Kidney (tissue), 14 donors: Measurements from ENCODE around the gene SRD5A3. TPM values are rescaled to one million over a fixed set of nuclear protein-coding genes. Genes with fewer than 3 reads are reported as not detected.

Experiments
- DNase-seq, 5 donors: peaks; one replicate each; pipeline ENCODE4 v3.0.0-alpha.2; 2013 to 2020
- FAIRE-seq: peaks from 2 replicates; lab custom pipeline; 2012; peaks lifted over from hg19 to GRCh38; lab: Jason Lieb, UNC
- H3K27ac ChIP-seq, 2 donors: one replicate each; pipeline ENCODE4 v1.7.0; 2013; ENCODE audit warnings: low read depth in 2 of 2, low read length in 2 of 2, inconsistent platforms in 1 of 2
- H3K27me3 ChIP-seq: one replicate; pipeline ENCODE4 v1.7.1; 2013; ENCODE audit warnings: low read length, inconsistent platforms; ENCODE audit not compliant: control insufficient read depth, insufficient read depth
- H3K36me3 ChIP-seq, 3 donors: one replicate each; pipeline versions ENCODE4 v1.7.0 to v1.7.1; 2013; ENCODE audit warnings: low read length in 3 of 3, control low read depth in 1 of 3, inconsistent platforms in 1 of 3; ENCODE audit not compliant: insufficient read depth in 3 of 3, control insufficient read depth in 2 of 3
- H3K4me1 ChIP-seq, 3 donors: one replicate each; pipeline versions ENCODE4 v1.7.0 to v1.7.1; 2013; ENCODE audit warnings: low read length in 3 of 3, inconsistent platforms in 1 of 3, low read depth in 1 of 3; ENCODE audit not compliant: control insufficient read depth in 2 of 3, insufficient read depth in 2 of 3
- H3K4me3 ChIP-seq, 3 donors: one replicate each; pipeline versions ENCODE4 v1.7.0 to v1.8.1; 2013; ENCODE audit warnings: low read length in 3 of 3, control low read depth in 1 of 3, inconsistent platforms in 1 of 3
- H3K9ac ChIP-seq, 3 donors: one replicate each; pipeline versions ENCODE4 v1.7.0 to v1.7.1; 2013; ENCODE audit warnings: low read length in 3 of 3, control low read depth in 1 of 3, inconsistent platforms in 1 of 3
- H3K9me3 ChIP-seq, 3 donors: one replicate each; pipeline versions ENCODE4 v1.7.0 to v1.7.1; 2013; ENCODE audit warnings: low read length in 3 of 3, control low read depth in 1 of 3, inconsistent platforms in 1 of 3; ENCODE audit not compliant: control insufficient read depth in 2 of 3, insufficient read depth in 1 of 3
- CTCF ChIP-seq: IDR thresholded peaks from 3 replicates; pipeline ENCODE4 v1.5.1; 2012; ENCODE audit warnings: mild to moderate bottlenecking, moderate library complexity, borderline replicate concordance; ENCODE audit not compliant: insufficient read depth; ENCODE audit errors: extremely low read depth
- intact Hi-C: fragments of 100-400 bp; cut with DNase I; formaldehyde crosslinking; loops from one replicate; pipeline ENCODE4 v1.11.1; 2022
- polyA plus RNA-seq: library from polyadenylated mRNA; stranded (reverse); fragments of 350-450 nt; fragmentation: Illumina TruSeq; extraction: RNeasy Lipid Tissue Mini Kit (QIAGEN cat#74804); gene quantifications from one replicate; pipeline ENCODE4 v1.2.3, GENCODE V29; 2014; ENCODE audit warnings: low read depth, low replicate concordance; ENCODE audit not compliant: insufficient read depth
- total RNA-seq: library from RNA; stranded (reverse); fragmentation: NEBNext Ultra II Directional; extraction: Animal tissue kit (Norgen Biotek cat#: 25700); gene quantifications from one replicate; pipeline ENCODE4 v1.2.1, GENCODE V29; 2021
- donor health status: control.
- donor health status: control.
- donor health status: control.
- donor health status: control.
- donor health status: control.
- donor health status: DM: yes; HTN: yes; CAD: no.
- donor health status: Normal renal cell carcinoma (clear cell type).

SRD5A3 gene
- total and polyA plus RNA-seq, 2 donors from 2014 or later: 10.6 to 21.5 TPM

GRCh38 chr4:55381502-55381901, 35.5 kb downstream of the SRD5A3 start:
- H3K27ac ChIP-seq: no peak overlapping the region
- no peaks in the 10 kb centered on the region for H3K27me3 ChIP-seq
- no peaks in the 10 kb centered on the region for H3K9me3 ChIP-seq
- FAIRE-seq (no peak), DNase-seq (no peak)
- no peak overlapping the region for H3K9ac ChIP-seq
- H3K36me3 ChIP-seq: no peaks in the 10 kb centered on the region
- H3K4me3 ChIP-seq: no peak overlapping the region
- intact Hi-C loops: no loop called here
- TF ChIP-seq CTCF: no peak
- H3K4me1 ChIP-seq: no peaks in the 10 kb centered on the region

- no peak overlapping the region for H3K4me3 ChIP-seq
These were observed 36.5 kb downstream of the SRD5A3 start for GRCh38 chr4:55382488-55383003.

DNA sequence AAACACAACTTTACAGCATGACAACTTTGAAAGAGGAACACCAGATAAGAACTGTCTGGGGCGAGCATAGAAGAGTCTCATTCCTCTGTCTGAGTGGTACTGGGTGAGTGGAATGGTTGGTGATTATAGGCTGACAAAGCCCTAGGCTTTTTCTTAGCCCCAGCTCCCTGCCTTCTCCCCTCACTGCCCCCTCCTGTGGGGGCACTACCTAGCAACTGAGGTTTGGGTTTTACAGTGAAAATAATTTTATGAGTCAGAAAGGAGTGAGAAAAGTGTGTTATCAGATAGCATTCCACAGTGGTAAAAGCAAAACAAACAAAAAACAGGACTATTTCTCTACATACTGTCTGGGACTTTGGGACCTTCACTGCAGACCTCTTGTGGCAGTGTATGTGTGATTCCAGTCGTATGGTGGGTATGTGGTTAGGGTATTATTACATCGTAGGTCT, 39.2 kb downstream of the SRD5A3 start:
- TF ChIP-seq CTCF: no peak
- Histone ChIP-seq H3K4me1 (no peaks in the 10 kb centered on the region), H3K27me3 (no peaks in the 10 kb centered on the region), H3K4me3 (no peak overlapping the region), H3K9me3 (no peaks in the 10 kb centered on the region), H3K27ac (no peak overlapping the region), H3K36me3 (no peaks in the 10 kb centered on the region), H3K9ac (no peak overlapping the region)
- FAIRE-seq: no peak
- no peak for DNase-seq
- intact Hi-C loops: no loop called here

More at GRCh38 chr4:55382488-55383003, 36.5 kb downstream of the SRD5A3 start:
- intact Hi-C loops: no loop called here
- no peak for TF ChIP-seq CTCF
- no peaks in the 10 kb centered on the region for H3K9me3 ChIP-seq
- H3K27ac ChIP-seq: no peak overlapping the region
- DNase-seq (no peak), FAIRE-seq (peak; percentile 71)
- no peaks in the 10 kb centered on the region for H3K4me1 ChIP-seq
- H3K9ac ChIP-seq: no peak overlapping the region
- H3K36me3 ChIP-seq: no peaks in the 10 kb centered on the region
- H3K27me3 ChIP-seq: no peaks in the 10 kb centered on the region

DNA sequence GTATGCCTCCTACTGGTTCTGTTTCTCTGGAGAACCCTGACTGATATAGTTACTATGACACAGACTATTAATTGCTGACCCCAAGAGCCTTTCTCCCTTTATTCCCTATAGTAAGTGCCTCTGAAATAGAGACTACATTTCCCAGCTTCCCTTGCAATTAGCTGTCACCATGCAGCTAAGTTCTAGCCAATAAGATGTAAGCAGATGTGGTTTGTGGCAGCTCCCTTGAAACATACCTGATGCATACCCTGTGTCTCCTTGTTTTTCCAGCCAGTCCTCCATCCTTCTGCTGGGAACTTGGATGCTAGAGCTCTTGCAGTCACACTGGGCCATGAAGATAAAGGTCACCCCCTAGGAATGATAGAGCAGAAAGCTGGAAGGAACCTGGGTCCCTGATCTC, 40.0 kb downstream of the SRD5A3 start:
- no peaks in the 10 kb centered on the region for H3K36me3 ChIP-seq
- DNase-seq: no peak
- TF ChIP-seq CTCF: no peak
- intact Hi-C loops: no loop called here
- H3K27ac ChIP-seq: no peak overlapping the region
- no peak overlapping the region for H3K9ac ChIP-seq
- no peak for FAIRE-seq
- H3K4me1 ChIP-seq: no peaks in the 10 kb centered on the region
- no peaks in the 10 kb centered on the region for H3K27me3 ChIP-seq
- H3K9me3 ChIP-seq: no peaks in the 10 kb centered on the region
- no peak overlapping the region for H3K4me3 ChIP-seq
